ENCODE measurements around the gene ZBTB42. TPM values are rescaled to one million over a fixed set of nuclear protein-coding genes. Genes with fewer than 3 reads are reported as not detected.
"Not testable (repeated sequence)": the region's sequence is repeated elsewhere in the genome, so short reads cannot be mapped to it uniquely, and the experiment has no call there.

The ZBTB42 gene
- total RNA-seq, 2 donors from 2014 or later = 3.3 to 3.8 TPM

DNA sequence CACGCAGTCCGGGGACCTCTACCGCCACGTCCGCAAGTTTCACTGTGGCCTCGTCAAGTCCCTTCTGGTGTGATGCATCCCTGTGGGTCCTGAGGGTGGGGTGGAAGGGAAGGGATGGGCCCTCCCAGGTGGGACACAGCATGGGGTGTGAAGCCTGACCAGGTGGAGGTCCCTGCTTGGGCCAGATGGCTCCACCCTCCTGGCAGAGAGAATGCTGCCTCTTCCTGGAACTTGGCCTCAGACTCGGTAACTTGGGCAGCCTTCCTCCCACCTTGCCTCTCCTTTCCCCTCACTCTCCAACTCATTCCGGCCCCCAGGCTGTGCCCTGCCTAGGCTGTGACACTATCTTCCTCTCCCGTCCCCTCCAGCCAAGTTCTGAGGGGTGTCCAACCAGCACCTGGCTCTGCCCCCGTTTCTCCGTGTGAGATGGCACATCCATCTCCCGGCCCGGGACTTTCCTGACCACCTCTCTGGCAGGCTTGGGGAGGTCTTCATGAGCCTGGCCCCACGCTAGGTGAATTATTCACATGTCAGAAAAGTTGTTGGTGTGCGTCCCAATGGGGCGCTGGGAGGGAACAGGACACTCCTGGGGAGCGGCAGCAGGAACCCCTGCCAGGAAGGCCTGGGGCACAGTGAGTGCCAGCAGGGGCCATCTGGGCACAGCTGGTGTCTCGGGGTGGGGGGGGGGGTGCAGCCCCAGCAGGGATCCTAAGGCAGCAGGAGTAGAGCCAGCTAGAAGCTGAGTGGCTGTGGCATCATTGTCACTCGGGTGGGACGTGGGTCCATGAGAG is 1.7 kb downstream of the ZBTB42 start:
- no peak for DNase-seq (ENCODE audit: low spot score)
- intact Hi-C loops (cut with DNase I) = no loop called here

DNA sequence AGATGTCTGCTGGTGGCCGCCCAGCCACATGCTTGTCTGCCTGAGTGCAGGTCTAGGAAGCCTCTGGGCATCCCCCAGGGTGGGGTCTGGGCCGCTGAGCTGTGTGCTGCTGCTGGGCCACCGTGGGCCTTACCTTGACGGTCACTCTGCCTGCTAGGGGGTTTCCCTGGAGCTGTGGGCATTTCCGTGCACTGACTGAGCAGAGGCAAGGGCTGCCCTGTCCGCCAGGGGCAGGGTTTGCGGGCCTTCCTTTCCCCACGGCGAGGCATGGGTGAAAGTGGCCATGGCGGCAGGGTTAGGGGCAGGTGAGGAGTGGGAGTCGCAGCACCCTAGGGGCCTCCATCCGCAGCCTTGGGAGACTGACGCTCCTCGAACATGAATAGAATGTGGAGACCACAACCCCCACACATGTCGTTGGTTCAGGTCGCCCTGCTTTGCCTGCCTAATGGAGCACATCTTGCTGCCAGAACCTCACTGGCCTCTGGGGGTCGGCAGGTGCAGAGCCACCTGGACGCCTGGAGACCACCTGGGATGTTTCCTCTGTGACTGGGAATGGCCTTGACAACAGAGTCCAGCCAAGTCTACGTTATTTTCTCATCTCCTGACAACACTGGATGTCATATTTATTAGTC is 2.5 kb downstream of the ZBTB42 start:
- intact Hi-C loops (cut with DNase I) = no loop called here
- no peak for DNase-seq (ENCODE audit: low spot score)

DNA sequence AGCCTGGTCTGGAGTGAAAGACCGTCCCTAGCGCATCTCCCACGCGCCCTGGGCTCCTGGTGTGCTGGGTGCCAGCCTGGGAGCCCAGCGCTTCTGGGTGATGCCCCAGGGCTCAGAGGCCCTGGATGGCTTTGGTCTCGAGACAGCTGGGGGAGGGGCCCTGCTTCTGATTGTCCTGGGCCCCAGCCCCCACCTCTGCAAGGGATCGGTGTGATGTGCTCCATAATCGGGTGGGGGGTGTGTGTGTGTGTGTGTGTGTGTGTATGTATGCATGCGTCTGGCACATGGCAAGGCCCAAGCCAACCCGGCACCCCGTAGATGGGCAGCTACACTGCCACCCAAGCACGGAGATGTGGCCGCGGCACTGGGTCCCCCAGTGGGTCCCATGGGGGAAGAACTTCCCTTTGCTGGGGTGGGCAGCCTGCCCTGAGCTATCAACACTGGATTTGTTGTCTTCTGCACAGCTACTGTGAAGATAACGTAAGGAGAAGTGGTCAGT is 3.1 kb downstream of the ZBTB42 start:
- DNase-seq (ENCODE audit: low spot score) = no peak
- intact Hi-C loops (cut with DNase I) = no loop called here

GRCh38 chr14:104804481-104805325 is 3.8 kb downstream of the ZBTB42 start:
- no peak for DNase-seq (ENCODE audit: low spot score)
- intact Hi-C loops (cut with DNase I) = no loop called here

- intact Hi-C loops (cut with DNase I) = no loop called here
- no peak for DNase-seq (ENCODE audit: low spot score)
These were observed 4.4 kb downstream of the ZBTB42 start for GRCh38 chr14:104805326-104805678.

DNA sequence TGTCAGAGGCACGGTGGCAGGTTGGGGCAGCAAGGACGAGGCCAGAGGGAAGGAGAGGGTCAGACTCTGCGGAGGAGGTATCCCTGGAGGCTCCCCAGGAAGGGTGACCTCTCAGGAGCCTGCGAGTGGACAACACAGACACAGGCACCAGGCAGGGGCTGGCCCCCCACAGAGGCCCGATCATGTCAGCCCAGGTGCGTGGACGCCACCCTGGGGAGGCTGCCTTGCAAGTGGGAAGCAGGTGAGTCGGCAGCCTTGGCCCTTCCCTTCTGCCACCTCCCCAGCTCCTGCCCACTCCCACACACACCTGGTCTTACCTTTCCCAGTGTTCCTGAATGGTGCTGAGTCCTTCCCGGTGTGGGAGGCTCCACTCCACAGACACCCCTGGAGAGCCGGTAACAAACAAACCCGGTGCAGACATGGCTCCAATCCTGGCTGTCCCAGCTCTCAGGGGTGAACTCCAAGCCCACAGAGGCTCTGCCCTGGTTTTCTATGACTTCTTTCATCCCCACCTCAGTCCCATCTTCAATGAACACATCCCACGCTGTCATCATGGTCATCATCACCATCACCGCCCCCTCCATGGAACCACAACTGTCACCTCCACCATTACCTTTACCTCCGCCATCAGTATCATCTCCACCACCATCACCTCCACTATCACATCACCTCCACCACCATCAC is 5.2 kb downstream of the ZBTB42 start:
- intact Hi-C loops (cut with DNase I) = no loop called here
- no peak for DNase-seq (ENCODE audit: low spot score)

DNA sequence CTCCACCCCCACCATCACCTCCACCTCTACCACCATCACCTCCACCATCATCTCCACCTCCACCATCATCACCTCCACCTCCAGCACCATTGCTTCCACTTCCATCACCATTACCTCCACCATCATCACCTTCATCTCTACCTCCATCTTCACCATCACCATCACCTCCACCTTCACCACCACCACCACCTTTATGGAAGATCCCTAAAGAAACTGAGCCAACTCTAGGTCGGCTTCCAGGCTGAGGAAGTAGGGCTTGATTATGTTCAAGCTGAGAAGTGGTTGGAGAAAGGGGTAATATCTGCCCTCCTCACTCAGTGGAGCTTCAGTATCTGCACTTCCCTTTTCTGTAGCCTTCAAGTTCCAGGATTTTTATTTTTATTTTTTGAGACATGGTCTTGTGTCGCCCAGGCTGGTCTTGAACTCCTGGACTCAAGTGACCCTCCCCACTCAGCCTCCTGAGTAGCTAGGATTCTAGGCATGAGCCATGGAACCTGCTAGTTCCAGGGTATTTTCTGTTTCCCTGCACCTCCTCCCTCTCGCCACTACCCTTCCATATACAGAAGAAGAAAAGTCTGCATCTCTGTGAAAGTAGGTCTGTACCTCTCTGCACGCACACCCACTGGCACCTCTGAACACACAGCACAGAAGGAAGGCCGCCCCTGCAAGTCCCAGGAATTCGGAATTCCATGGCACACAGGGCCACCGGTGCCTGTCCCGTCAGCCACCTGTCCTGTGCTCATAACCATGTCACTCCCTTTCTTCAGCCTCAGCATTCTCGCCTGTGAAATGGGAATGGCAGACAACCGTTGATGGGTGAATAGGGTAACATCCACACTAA is 5.9 kb downstream of the ZBTB42 start:
- intact Hi-C loops (cut with DNase I) = no loop called here

GRCh38 chr14:104808456-104808855 is 7.6 kb downstream of the ZBTB42 start:
- DNase-seq (ENCODE audit: low spot score) = no peak
- intact Hi-C loops (cut with DNase I) = no loop called here

More for the DNA sequence above, 5.9 kb downstream of the ZBTB42 start:
- no peak for DNase-seq (ENCODE audit: low spot score)

DNA sequence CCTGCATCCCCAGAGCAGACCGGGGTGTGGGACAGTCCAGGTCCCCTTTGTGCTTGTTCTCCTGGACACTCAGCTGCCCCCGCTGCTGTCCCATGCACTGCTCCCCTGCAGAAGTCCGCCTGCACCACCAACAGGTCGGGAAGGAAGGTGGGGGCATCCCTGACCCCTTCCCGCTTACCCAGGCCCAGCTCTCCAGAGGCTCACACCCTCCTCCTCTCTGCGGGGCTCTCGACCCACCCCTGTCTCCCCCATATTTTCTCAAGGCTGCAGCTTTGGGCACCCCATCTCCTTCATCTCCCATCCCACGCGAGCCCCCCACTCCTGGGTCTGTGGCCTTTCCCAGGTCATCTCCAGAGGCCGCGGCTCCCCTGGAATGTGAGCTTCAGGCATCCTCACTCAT is 9.4 kb downstream of the ZBTB42 start:
- peak; percentile 60 for DNase-seq (ENCODE audit: low spot score)
- intact Hi-C loops (cut with DNase I) = no loop called here

- intact Hi-C loops (cut with DNase I) = no loop called here
- peak; percentile 41 for DNase-seq (ENCODE audit: low spot score)
These were observed 12.4 kb downstream of the ZBTB42 start for GRCh38 chr14:104813286-104813685.

DNA sequence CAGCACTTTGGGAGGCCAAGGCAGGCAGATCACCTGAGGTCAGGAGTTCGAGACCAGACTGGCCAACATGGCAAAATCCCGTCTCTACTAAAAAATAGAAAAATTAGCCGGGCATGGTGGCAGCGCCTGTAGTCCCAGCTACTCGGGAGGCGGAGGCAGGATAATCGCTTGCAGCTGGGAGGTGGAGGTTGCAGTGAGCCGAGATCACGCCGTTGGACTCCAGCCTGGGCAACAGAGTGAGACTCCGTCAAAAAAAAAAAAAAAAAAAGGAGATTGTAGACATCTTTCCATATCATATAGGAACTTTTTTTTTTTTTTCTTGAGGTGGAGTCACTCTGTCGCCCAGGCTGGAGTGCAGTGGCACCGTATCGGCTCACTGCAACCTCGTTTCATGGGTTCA is 13.8 kb downstream of the ZBTB42 start:
- intact Hi-C loops (cut with DNase I) = not testable (repeated sequence)
- peak; percentile 43 for DNase-seq (ENCODE audit: low spot score)

- DNase-seq (ENCODE audit: low spot score) = no peak
- intact Hi-C loops (cut with DNase I) = no loop called here
These were observed 15.6 kb downstream of the ZBTB42 start for GRCh38 chr14:104816616-104816884.

GRCh38 chr14:104817930-104818713 is 17.2 kb downstream of the ZBTB42 start:
- DNase-seq (ENCODE audit: low spot score) = peak; percentile 41
- intact Hi-C loops (cut with DNase I) = no loop called here

- peak; percentile 80 for DNase-seq (ENCODE audit: low spot score)
These were observed 17.8 kb downstream of the ZBTB42 start for GRCh38 chr14:104818714-104819161.

GRCh38 chr14:104819361-104819781 is 18.5 kb downstream of the ZBTB42 start:
- intact Hi-C loops (cut with DNase I) = no loop called here

More at GRCh38 chr14:104818714-104819161, 17.8 kb downstream of the ZBTB42 start:
- intact Hi-C loops (cut with DNase I) = no loop called here

DNA sequence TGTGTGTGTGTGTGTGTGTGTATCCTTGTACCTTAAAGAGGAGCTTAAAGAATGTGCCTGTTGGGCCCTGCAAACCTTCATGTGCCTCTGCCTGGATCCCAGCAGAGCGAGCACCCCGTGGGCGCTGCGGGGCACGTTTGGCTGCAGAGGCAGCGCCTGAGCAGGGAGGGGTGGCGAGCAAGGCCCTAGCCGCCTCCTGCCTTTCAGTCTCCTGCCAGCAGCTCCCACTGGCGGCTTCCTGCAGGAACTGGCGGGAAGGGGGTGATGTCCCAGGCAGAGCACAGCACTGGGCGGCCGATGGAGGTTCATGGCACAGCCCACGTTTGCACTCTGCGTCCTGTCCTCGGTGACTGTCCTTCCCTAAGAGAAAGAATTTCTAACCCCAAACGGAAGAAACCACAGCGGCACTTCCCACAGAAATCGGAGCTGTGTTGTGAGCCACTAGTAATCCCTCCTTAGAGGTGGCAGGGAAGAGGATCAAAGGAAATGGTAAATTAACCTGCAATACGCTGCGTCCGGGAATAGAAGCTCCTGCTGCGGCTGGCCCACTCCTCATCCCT is 19.8 kb downstream of the ZBTB42 start:
- DNase-seq (ENCODE audit: low spot score) = peak; percentile 80
- intact Hi-C loops (cut with DNase I) = loop anchor here (5.0 kb wide), 1 partner anchor 48 kb away; no protein-coding TSS in a partner anchor

More at GRCh38 chr14:104819361-104819781, 18.5 kb downstream of the ZBTB42 start:
- DNase-seq (ENCODE audit: low spot score) = peak; percentile 73

DNA sequence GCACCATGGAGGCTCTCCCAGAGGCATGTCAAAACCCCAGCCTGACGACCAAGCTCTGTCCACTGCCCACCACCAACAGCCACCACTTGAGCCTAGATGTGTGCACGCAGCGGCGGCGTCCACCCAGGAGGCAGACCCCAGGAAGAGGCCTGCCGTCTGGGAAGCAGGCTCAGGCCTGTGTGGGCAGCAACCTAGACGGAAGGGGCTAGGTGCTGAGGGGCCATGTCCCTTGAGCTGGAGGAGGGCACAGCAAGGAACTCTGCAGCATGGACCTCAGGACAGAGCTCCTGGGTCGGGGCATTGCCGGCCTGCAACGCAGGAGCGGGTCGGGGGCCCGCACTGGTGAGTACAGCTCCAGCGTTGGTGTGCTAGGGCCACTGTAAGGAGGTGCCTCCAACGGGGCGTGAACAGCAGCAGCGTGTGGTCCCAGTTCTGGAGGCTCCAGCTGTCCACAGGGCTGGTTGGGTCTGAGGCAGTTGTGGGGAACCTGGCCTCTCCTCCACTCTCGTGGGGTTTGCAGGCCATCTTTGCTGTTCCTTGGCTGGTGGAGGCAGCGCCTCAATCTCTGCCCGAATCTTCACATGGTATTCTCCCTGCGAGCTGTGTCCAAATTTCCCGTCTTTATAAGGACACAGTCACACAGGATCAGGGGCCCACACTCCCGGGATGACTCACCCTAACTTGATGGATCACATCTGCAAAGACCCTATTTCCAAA is 20.5 kb downstream of the ZBTB42 start:
- DNase-seq (ENCODE audit: low spot score) = peak; percentile 75
- intact Hi-C loops (cut with DNase I) = loop anchor here (5.0 kb wide), 1 partner anchor 49 kb away; no protein-coding TSS in a partner anchor
